Ovary (tissue), 3 donors: Measurements from ENCODE around the gene TBC1D5.

Source experiments
- EP300 ChIP-seq: sonication (generic); formaldehyde crosslinking; IDR thresholded peaks from one replicate; pipeline ENCODE4 v1.6.1; 2017; ENCODE audit warnings: antibody characterized with exemption
- POLR2A ChIP-seq: fragments of 450-650 bp; IDR thresholded peaks from one replicate; pipeline ENCODE4 v1.6.1; 2017; ENCODE audit warnings: antibody characterized with exemption, mild to moderate bottlenecking, moderate library complexity
- TF ChIP-seq, protein P1 (sequence below), 3 donors: fragments of 450-650 bp in 2 of 3; fragments of 200-600 bp in 1 of 3; IDR thresholded peaks; one replicate each; pipeline versions ENCODE4 v1.5.1 to v1.8.0; 2016 to 2022; ENCODE audit warnings: antibody characterized with exemption in 3 of 3, mild to moderate bottlenecking in 1 of 3
- donor health status: DM: no; HTN: no; CAD: no.

DNA sequence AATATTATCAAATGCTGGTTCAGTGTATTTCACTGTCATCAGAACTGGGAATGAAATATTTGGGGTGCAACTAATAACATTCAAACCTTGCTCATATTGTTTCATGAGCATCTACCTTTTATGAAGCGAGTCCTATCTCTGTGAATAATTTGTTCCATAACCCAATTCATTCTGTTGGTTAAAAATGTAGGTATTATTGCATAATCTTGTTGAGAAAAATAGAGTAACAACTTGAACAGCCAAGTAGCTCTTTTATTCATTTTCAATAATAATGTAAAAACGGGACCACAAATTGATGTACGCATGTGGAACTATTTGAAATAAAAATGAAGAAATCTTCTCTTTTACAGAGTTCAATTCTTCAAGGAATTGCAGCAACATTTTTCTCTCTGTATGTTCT is 30.1 kb upstream of the TBC1D5 start:
- TF ChIP-seq, protein P1, sequence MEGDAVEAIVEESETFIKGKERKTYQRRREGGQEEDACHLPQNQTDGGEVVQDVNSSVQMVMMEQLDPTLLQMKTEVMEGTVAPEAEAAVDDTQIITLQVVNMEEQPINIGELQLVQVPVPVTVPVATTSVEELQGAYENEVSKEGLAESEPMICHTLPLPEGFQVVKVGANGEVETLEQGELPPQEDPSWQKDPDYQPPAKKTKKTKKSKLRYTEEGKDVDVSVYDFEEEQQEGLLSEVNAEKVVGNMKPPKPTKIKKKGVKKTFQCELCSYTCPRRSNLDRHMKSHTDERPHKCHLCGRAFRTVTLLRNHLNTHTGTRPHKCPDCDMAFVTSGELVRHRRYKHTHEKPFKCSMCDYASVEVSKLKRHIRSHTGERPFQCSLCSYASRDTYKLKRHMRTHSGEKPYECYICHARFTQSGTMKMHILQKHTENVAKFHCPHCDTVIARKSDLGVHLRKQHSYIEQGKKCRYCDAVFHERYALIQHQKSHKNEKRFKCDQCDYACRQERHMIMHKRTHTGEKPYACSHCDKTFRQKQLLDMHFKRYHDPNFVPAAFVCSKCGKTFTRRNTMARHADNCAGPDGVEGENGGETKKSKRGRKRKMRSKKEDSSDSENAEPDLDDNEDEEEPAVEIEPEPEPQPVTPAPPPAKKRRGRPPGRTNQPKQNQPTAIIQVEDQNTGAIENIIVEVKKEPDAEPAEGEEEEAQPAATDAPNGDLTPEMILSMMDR (IDR thresholded peaks at IDR 0.05), result no peak
- TF ChIP-seq EP300, result no peak
- TF ChIP-seq POLR2A, result no peak
